Thyroid gland (tissue), 4 donors: ENCODE measurements around the gene EZH1. TPM values are rescaled to one million over a fixed set of nuclear protein-coding genes. Genes with fewer than 3 reads are reported as not detected.

Experiments used
- DNase-seq, 2 donors: peaks; one replicate each; pipeline ENCODE4 v3.0.0-alpha.2; 2019
- H3K27ac ChIP-seq, 3 donors: fragments of 200-600 bp; sonication (generic); 1 replicate in 2 of 3; 2 replicates in 1 of 3; pipeline ENCODE4 v1.5.1; 2016 to 2019; ENCODE audit warnings: mild to moderate bottlenecking in 1 of 3, moderate library complexity in 1 of 3
- H3K27me3 ChIP-seq: fragments of 200-600 bp; sonication (generic); one replicate; pipeline ENCODE4 v1.5.1; 2019
- H3K36me3 ChIP-seq, 2 donors: fragments of 200-600 bp; sonication (generic); one replicate each; pipeline ENCODE4 v1.5.1; 2016 to 2019
- H3K4me1 ChIP-seq, 2 donors: fragments of 200-600 bp; sonication (generic); one replicate each; pipeline ENCODE4 v1.5.1; 2017 to 2019
- H3K4me3 ChIP-seq, 3 donors: fragments of 200-600 bp; sonication (generic); replicated peaks in 1 of 3; 1 replicate in 2 of 3; 2 replicates in 1 of 3; pipeline ENCODE4 v1.5.1; 2016; ENCODE audit warnings: mild to moderate bottlenecking in 1 of 3
- H3K9me3 ChIP-seq: fragments of 200-600 bp; sonication (generic); one replicate; pipeline ENCODE4 v1.5.1; 2017
- POLR2A ChIP-seq, 2 donors: fragments of 450-650 bp; IDR thresholded peaks; one replicate each; pipeline ENCODE4 v1.6.1; 2017; ENCODE audit warnings: antibody characterized with exemption in 2 of 2, mild to moderate bottlenecking in 2 of 2, moderate library complexity in 1 of 2
- WGBS, 2 donors: methylation state at CpG; one replicate each; pipeline ENCODE4 v1.1.5; 2017; 5-methylcytosine and 5-hydroxymethylcytosine counted together
- intact Hi-C: fragments of 100-400 bp; cut with DNase I; formaldehyde crosslinking; loops from one replicate; pipeline ENCODE4 v1.15.1; 2023
- total RNA-seq, 4 donors: library from RNA; depleted of rRNA; stranded (reverse); fragments of >200 nt; gene quantifications; one replicate each; pipeline ENCODE4 v1.2.3, GENCODE V29; 2016
- TF ChIP-seq, protein P1 (sequence below), 6 experiments: fragments of 200-600 bp in 3 of 6; fragments of 450-650 bp in 3 of 6; sonication (generic) in 3 of 6; IDR thresholded peaks; one replicate each; pipeline ENCODE4 v1.5.1; 2016 to 2019; ENCODE audit warnings: antibody characterized with exemption in 6 of 6, mild to moderate bottlenecking in 2 of 6, inconsistent platforms in 1 of 6, moderate library complexity in 1 of 6

The EZH1 gene
- total RNA-seq, 4 donors from 2014 or later: 39.3 to 69.2 (median 56.4) TPM

DNA sequence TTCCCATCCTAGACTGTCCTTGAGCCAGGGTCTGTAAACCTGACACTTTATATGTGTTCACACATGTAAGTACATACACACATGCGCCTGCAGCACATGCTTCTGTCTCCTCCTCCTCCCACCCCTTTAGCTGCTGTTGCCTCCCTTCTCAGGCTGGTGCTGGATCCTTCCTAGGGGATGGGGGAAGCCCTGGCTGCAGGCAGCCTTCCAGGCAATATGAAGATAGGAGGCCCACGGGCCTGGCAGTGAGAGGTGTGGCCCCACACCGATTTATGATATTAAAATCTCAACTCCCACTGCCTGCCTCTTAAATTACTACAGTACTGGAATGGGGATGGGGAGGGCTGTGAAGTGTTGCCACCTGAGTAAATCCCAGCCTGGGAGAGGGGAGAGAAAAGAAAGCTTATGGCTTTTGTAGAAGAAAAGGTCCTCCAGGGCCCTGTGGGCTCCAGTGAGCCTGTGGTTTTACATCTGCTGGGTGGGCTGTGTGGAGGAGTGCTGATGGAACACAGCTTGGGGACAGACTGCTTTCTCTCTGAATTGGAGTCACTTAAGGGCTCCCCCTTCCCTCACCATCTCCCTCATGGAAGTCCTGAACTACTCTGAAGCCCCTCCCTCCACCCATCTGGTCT lies 34.6 kb upstream of the EZH1 start:
- DNase-seq: no peak
- Histone ChIP-seq H3K9me3 (no peaks in the 10 kb centered on the region), H3K36me3 (peaks cover 27 to 30% of the 10 kb centered on the region in 2 donors), H3K27me3 (peaks cover 17% of the 10 kb centered on the region), H3K27ac (no peak overlapping the region), H3K4me1 (peaks cover 3 to 31% of the 10 kb centered on the region in 2 donors), H3K4me3 (no peak overlapping the region)
- TF ChIP-seq, protein P1, sequence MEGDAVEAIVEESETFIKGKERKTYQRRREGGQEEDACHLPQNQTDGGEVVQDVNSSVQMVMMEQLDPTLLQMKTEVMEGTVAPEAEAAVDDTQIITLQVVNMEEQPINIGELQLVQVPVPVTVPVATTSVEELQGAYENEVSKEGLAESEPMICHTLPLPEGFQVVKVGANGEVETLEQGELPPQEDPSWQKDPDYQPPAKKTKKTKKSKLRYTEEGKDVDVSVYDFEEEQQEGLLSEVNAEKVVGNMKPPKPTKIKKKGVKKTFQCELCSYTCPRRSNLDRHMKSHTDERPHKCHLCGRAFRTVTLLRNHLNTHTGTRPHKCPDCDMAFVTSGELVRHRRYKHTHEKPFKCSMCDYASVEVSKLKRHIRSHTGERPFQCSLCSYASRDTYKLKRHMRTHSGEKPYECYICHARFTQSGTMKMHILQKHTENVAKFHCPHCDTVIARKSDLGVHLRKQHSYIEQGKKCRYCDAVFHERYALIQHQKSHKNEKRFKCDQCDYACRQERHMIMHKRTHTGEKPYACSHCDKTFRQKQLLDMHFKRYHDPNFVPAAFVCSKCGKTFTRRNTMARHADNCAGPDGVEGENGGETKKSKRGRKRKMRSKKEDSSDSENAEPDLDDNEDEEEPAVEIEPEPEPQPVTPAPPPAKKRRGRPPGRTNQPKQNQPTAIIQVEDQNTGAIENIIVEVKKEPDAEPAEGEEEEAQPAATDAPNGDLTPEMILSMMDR (IDR thresholded peaks at IDR 0.05): no peak
- TF ChIP-seq POLR2A (IDR thresholded peaks at IDR 0.05): no peak
- 80 to 95% methylated on average over 3 of the region's 3 CpGs for WGBS, 2 donors
- intact Hi-C loops: no loop called here

DNA sequence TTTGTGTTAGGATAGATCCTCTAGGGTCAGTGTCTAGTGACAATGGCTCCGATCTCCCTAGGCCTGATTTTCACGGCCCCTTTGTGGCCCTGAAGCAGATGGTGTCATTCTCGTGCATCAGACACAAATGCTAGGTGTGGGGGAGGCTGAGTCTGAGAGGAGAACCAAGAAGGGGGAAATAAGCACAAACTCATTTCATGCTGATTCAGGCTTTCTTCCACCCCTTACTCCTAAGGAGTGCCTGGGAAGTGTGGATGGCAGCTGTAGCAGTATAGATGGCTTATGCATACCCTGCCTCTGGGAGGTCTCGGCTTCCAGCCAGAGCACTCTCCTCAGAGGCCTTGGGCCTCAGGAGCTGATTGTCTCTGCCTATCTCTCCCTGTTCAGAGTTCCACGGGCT lies 33.7 kb upstream of the EZH1 start:
- 96 to 98% methylated on average over 5 of the region's 5 CpGs for WGBS, 2 donors
- H3K27ac ChIP-seq: no peak overlapping the region
- H3K4me3 ChIP-seq: no peak overlapping the region
- H3K4me1 ChIP-seq: peaks cover 9 to 30% of the 10 kb centered on the region in 2 donors
- peaks cover 17% of the 10 kb centered on the region for H3K27me3 ChIP-seq
- DNase-seq: no peak
- intact Hi-C loops: no loop called here
- no peak for TF ChIP-seq POLR2A (IDR thresholded peaks at IDR 0.05)
- TF ChIP-seq, protein P1 (IDR thresholded peaks at IDR 0.05): no peak
- H3K9me3 ChIP-seq: no peaks in the 10 kb centered on the region
- H3K36me3 ChIP-seq: peaks cover 27 to 30% of the 10 kb centered on the region in 2 donors

DNA sequence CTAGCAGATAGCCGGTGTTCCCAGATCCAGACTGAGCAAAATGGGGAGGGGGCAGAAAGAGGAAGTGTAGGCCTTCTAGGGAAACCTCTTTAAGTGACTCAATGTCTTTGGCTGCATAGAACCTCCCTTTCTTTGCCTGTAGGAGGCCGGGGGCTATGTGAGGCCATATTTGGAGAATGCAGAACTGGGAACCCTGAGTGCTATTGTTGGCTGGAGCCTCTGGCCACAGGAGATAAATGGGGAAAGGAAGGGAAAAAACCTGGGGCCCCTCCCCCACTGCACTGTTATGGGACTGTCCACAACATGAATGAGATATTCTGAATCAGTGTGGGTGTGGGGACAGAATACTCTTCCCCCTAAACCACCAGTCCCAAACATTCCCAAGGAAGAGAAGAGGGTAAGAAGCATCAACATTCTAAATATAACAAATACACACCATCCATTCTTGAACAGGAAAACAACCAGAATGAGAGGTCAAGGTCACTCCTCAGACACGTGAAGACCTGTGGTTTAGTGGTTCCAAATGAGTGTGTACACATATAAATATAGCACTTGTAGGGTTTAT lies 30.8 kb upstream of the EZH1 start:
- WGBS, 2 donors: 79 to 80% methylated on average over 3 of the region's 3 CpGs
- Histone ChIP-seq H3K4me1 (peaks cover 10 to 15% of the 10 kb centered on the region in 2 donors), H3K27ac (no peak overlapping the region), H3K9me3 (no peaks in the 10 kb centered on the region), H3K27me3 (peaks cover 2% of the 10 kb centered on the region), H3K36me3 (peaks cover 27 to 30% of the 10 kb centered on the region in 2 donors), H3K4me3 (no peak overlapping the region)
- no peak for DNase-seq
- TF ChIP-seq, protein P1 (IDR thresholded peaks at IDR 0.05): no peak
- no peak for TF ChIP-seq POLR2A (IDR thresholded peaks at IDR 0.05)
- intact Hi-C loops: no loop called here

DNA sequence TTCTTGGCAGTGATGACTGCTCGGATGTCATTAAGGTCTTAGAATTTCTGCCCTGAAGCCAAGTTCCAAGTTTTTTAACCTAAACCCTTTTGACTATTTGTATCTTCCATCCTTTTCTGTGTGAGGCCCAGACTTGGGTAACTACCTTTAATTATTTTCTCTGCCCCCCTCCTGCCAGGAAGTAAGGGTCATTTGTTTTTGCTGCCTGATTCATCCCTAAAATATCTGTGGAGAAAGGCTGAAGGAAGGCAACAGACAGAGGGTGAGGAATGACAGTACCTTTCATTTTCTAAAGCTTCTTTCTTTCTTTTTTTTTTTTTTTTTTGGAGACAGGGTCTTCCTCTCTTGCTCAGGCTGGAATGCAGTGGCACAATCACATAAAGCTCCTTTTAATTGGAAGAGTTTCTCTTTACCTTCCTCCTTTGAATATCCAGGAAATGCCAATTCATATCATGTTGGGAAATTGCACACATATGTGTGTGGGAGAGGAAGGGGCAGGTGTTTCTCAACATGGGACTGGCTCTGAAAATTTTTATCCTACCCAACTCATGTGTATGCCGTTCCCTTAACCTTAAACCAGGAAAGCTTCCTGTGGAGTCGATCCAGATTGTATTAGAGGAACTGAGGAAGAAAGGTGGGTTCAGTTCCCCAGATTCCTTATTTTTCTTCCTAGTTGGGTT lies 29.4 kb upstream of the EZH1 start:
- WGBS, 2 donors: 69 to 73% methylated on average over 3 of the region's 3 CpGs
- Histone ChIP-seq H3K4me1 (peaks cover 9 to 10% of the 10 kb centered on the region in 2 donors), H3K36me3 (peaks cover 26% of the 10 kb centered on the region in 2 donors), H3K9me3 (no peaks in the 10 kb centered on the region), H3K27me3 (no peaks in the 10 kb centered on the region), H3K27ac (peak overlapping the region in 1 of 3 donors; percentile 66), H3K4me3 (peak overlapping the region in 2 of 3 donors; percentile 23 to 75)
- DNase-seq: no peak
- TF ChIP-seq, protein P1 (IDR thresholded peaks at IDR 0.05): no peak
- no peak for TF ChIP-seq POLR2A (IDR thresholded peaks at IDR 0.05)
- intact Hi-C loops: no loop called here
